HL-60/S4 treated with retinoic acid at 250 ng/mL for 4 days and 3 days (cell line): ENCODE measurements around the gene CPE.

Experiments used
- in situ Hi-C: fragments of 300-500 bp; cut with MboI; formaldehyde crosslinking; loops from 2 replicates; pipeline ENCODE4 v1.7.0; 2022; ENCODE audit warnings: low sequenced_read_pairs

CPE gene

DNA sequence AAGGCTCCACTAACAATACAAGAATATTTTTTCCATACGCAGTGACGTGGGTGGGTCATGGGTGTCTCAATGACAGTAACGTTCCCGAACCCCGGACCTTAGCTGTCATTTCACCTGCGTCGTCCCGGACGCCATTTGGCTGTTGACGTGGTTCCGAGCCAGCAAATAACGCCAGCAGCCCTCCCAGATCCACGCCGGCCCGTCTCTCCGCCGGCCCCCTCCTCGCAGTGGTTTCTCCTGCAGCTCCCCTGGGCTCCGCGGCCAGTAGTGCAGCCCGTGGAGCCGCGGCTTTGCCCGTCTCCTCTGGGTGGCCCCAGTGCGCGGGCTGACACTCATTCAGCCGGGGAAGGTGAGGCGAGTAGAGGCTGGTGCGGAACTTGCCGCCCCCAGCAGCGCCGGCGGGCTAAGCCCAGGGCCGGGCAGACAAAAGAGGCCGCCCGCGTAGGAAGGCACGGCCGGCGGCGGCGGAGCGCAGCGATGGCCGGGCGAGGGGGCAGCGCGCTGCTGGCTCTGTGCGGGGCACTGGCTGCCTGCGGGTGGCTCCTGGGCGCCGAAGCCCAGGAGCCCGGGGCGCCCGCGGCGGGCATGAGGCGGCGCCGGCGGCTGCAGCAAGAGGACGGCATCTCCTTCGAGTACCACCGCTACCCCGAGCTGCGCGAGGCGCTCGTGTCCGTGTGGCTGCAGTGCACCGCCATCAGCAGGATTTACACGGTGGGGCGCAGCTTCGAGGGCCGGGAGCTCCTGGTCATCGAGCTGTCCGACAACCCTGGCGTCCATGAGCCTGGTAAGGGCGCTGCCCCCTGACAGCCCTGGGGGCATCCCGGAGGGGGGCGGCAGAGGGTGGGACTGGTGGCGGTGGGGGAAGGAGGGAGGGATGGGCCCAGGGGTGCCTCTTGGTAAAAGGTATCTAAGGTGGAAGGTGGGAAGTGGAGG is at the start of gene CPE:
Gene CPE (plus strand): TSS at position 264 of the 933 bp plus-strand sequence. CDS start 214 bp downstream, at position 478.
- in situ Hi-C loops, result no loop called here

DNA sequence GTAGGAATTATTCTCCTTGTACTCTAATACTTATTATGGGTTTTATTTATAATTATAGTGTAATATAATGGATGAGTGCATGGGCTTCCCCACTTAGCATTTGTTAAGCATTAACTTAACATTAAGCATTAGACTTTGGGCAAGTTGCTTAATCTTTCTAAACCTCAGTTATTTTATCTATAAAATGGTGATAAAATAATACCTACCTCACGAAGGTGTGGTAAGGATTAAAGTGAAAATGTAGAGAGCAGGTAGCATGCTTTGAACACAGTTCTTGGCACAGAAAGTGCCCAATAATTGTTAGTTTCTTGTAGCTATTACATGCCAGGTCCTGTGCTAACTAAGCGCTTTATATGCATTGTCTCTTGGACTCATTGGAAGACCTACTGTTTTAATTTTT is 48.7 kb upstream of the CPE start:
- in situ Hi-C loops, result loop anchor here (25.0 kb wide), 1 partner anchor 193 kb away; no protein-coding TSS in a partner anchor

DNA sequence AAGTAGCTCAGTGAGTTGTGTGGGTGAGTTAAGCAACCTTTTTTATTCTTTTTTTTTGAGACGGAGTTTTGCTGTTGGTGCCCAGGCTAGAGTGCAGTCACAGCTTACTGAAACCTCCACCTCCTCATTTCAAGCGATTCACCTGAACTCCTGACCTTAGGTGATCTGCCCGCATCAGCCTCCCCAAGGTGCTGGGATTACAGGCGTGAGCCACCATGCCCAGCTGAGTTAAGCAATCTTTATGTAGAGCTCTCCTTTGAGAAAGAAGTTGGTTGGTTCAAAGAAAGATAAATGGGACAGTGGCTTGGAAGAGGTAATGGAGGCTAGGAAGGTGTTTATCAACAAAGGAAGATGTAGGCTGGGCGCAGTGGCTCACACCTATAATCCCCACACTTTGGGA is 48.1 kb upstream of the CPE start:
- in situ Hi-C loops, result loop anchor here (25.0 kb wide), 1 partner anchor 193 kb away; no protein-coding TSS in a partner anchor

DNA sequence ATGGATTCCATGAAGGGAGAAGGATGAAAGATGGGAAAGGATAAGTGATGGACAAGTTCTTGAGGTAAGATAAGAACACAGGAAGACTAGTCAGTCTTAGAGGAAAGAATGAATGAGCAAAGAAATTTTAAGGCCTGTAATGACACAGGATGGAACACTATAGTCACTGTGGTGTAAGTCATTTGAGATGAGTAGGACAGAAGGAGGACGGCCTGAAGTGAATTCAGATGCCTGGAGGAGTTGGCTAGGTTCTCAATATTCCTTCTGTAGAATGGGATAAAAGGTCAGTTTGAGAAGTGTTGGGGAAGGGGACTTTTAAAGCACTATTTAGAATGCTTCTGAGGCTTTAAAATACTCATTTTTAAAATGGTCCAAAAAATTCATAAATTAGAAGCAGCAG is 47.4 kb upstream of the CPE start:
- in situ Hi-C loops, result loop anchor here (25.0 kb wide), 1 partner anchor 194 kb away; no protein-coding TSS in a partner anchor

DNA sequence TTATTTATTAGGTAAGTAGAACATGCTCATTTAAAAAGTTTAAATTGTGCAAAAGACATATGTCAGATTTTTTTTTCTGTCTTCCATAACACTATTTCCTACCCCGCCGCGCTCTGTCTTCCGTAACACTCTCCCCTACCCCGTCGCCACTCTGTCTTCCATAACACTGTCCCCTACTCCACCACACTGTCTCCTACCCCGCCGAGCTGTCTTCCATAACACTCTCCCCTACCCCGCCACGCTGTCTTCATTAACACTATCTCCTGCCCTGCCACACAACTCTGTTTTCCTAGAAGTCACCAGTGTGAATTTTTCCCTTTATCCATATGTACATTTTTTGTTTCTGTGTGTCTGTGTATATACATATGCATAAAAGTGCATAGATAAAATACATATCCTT is 47.0 kb upstream of the CPE start:
- in situ Hi-C loops, result loop anchor here (25.0 kb wide), 1 partner anchor 195 kb away; no protein-coding TSS in a partner anchor

DNA sequence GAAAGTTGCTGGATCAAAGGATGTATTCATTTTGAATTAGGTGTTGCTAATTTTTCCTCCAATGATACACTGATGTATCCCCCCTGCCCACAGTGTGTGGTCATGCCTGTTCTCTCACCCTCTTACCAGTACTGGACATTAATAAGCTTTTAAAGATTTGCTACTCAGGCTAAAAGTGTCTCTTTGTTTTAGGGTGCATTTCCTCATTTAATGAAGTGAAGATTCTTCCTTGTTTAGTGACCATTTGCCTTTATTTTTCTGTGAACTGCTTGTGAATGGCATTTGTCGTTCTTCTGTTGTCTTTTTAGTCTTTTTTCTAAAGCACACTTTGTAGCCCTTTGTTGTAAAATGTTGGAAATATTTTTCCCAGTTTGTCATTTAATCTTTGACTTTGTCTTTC is 46.3 kb upstream of the CPE start:
- in situ Hi-C loops, result loop anchor here (25.0 kb wide), 1 partner anchor 195 kb away; no protein-coding TSS in a partner anchor

DNA sequence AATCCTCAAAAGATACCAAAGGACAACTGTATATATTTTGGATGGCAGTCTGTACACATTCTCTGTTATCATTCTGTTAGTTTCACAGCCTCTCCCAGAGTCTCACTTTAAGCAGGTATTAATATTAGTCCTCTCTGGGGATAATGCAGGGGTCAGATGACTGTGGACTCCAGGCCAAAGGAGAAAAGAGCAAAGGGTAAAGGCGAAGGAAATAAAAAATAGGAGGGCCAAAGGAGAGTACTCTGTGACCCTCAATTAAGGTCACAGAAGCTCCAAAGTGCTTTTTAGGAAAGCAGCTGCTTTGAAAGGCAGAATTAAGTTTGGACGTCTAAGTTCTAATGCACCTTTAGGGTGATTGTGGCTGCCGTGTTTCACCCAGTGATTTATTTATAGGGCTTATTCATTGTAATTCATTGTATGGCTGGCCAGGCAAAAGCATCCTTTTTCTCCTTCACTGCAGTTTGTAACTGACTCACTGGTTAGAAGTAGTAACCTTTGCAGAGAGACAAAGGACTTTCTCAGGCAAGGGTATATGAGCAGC is 43.6 kb upstream of the CPE start:
- in situ Hi-C loops, result loop anchor here (25.0 kb wide), 1 partner anchor 198 kb away; no protein-coding TSS in a partner anchor

DNA sequence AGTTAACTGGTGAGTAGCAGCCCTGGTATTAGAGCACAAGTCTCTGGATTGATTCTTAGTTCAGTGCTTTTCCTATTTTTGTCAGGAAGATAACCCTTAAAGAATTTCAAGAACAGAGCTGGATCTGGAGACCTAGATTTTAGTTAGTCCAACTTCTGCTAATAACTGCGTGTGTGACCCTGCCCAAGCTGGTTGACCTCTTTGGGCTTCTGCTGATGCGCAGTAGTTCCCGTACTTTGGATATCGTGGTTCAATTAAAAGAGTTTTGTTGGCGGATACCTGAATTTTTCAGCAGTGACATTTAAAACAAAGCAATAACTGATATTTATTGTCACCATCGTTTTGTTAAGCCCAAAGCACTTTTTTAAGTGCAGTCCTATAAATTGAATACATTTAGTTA is 42.1 kb upstream of the CPE start:
- in situ Hi-C loops, result loop anchor here (25.0 kb wide), 1 partner anchor 199 kb away; no protein-coding TSS in a partner anchor

DNA sequence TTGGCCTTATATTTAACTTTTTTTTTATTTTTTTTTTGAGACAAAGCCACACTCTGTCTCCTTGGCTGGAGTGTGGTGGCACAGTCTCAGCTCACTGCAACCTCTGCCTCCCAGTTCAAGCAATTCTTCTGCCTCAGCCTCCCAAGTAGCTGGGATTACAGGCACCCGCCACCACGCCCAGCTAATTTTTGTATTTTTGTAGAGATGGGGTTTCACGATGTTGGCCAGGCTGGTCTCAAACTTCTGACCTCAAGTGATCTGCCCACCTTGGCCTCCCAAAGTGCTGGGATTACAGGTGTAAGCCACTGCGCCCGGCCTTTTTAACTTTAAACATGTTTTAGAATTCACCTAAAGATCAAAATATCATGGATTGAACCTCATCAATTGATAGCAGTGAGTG is 36.5 kb upstream of the CPE start:
- in situ Hi-C loops, result loop anchor here (25.0 kb wide), 1 partner anchor 205 kb away; no protein-coding TSS in a partner anchor

DNA sequence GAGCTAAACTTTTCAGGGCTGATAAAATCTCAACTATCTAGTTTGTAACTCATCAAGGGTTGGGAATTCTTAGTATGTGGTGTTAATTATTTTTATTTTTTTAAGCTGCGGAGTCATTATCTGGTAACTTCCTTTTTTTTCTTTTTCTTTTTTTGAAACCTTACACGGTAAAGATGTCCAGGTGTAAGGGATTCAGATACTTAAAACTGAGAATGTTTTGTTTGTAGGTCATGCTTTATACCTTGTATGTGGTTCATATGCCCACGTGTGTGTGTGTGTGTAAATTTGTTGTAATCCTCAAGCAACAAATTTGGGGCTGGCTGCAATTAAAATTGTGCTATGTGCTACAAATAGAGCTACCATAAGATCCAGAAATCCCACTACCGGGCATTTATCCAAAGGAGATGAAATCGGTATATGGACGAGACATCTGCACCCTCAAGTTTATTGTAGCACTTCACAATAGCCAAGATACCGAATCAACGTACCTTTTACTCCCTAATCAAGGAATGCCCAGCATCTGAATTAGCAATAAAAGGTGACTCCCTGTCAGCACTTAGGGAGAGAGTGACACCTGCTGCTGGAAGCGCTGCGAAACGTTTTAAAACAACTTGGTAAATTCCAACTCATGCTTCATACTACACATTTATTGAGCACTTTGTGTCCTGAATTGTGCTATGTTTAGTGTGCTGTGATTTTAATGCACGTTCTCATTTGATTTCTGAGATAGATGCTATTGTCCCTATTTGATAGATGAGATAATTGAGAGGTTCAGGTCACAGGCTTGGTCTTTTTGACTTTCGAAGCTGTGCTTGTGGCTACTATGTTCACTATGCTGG is 35.2 kb upstream of the CPE start:
- in situ Hi-C loops, result loop anchor here (25.0 kb wide), 1 partner anchor 206 kb away; no protein-coding TSS in a partner anchor

DNA sequence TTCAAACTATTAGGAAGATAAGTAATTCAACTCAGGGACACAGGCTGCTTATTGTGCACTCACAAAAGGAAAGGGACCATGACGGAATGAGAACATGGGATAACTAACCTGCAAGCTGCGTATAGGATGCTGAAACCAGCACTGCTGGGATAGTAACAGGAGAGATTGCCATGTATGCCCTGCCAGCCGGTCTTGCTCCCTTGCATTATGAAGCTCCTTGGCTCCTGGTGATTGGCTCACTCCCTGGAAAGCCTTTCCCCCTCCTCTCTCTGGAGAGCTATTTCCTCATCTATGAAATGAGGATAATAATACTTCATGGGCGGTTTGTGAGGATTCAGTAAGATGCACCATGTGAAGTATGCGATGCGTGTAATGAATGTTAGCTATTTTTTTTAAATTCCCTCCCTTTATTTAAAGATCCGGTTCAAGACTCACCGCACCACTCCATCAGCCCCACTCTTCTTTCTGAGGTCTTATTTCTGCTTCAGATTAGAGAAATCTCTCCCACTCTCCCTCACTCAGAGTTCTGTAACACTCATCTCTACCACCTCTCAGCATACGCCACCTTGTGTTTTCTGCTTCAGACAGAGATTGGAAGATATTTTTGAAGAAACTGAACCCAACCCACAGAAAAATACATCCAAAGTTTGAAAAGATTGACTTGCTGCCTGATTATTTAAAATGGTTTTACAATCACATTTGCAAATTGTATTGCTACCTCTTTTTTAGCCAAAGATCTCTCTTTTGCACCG is 33.0 kb upstream of the CPE start:
- in situ Hi-C loops, result loop anchor here (25.0 kb wide), 1 partner anchor 209 kb away; no protein-coding TSS in a partner anchor

DNA sequence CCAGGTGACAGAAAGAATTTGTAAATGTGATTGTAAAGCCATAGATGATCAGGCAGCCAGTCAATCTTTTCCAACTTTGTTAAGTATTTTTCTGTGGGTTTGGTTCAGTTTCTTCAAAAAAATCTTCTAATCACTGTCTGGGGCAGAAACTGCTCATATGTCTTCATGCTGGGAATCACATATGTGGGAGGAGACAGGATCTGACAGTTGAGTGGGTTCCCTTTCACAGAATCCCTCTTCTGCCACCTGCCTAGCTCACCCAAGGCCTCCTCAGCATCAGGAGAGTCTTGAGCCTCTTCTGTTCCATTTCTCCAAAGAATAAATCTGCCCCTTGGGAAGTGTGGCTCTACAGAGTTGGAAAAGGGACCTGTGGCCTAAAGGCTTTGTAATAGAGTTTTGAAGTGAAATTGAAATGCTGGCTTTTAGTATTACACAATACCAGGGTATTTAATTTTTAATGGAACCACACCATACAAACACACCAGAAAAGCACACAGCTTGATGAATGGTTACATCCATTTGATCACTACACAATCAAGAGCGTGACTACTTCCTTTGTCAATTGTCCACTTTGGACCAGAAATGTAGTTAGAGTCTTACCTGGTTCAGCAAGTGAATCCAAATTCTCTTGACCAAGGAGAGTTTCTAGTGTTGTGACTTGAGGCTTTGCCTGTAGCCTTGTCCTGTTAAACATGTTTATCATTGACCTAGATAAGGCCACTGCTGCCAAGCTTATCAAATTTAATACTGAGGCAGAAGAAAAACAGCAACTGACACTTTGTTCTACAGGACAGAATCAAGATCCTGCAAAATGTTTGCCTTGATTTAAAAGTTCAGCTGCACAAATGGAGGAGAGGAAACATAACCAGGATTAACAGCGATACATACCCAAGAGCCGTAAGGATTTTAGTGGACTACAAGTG is 30.9 kb upstream of the CPE start:
- in situ Hi-C loops, result loop anchor here (25.0 kb wide), 1 partner anchor 211 kb away; no protein-coding TSS in a partner anchor

DNA sequence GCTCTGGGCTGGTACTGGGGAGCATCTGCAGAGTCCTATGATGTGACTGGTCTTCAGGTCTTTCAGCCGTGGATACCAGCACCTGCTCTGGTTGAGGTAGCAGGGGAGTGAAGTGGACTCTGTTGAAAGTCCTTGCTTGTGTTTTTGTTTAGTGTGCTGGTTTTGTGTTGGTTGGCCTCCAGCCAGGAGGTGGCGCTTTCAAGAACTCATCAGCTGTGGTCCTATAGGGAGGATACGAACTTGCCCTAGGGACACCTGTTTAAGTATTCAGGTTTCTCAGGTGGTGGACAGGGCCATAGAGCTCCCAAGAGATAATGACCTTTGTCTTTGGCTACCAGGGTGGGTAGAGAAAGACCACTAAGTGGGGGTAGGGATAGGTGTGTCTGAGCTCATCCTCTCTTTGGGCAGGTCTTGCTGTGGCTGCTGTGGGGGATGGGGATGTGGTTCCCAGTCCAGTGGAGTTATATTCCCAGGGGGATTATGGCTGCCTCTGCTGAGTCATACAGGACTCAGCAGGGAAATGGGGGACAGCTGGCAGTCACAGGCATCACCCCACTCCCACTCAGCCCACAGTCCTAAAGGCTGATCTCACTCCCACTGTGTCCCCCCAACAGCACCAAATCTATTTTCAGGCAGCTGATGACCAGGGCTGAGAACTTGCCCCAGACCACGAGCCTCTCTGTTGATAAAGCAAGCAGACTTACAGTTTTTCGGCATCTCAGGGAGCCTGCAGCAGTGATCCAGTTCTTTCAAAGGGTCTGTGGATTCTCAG is 27.3 kb upstream of the CPE start:
- in situ Hi-C loops, result no loop called here

DNA sequence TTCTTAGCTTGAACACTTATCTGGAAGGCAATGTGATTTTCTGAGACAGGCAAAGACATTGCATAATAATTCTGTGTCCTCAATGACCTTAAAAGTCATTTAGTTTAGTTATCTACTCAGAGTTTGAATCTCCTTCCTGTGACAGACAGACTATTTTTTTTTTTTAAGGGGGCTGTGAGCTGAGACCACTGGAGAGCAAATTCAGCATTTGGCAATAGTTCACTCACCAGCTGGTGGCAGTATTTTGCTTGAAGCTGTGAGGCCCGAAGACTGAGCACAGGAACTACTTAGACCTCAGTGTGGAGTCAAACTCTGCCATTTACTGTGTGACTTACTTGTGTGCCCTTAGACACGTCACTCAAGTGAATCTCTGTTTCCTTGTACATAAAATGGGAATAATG is 22.9 kb upstream of the CPE start:
- in situ Hi-C loops, result no loop called here

DNA sequence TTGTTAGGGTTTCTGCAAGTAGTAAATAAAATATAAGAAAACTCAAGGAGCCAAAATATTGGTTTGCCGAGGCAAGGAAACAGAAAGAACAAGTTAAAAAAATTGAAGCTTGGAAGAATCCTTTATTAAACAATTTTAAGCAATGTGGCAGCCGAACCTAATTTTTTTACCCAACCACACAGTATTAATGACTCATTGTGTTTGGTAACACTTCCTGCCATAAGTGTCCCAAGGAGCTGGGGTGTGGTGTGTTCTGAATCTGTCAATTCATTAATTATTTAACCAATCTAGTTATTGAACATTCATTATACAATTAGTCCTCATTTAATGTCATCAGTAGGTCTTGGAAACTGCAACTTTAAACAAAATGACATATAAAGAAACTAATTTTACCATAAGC is 19.3 kb upstream of the CPE start:
- in situ Hi-C loops, result no loop called here

DNA sequence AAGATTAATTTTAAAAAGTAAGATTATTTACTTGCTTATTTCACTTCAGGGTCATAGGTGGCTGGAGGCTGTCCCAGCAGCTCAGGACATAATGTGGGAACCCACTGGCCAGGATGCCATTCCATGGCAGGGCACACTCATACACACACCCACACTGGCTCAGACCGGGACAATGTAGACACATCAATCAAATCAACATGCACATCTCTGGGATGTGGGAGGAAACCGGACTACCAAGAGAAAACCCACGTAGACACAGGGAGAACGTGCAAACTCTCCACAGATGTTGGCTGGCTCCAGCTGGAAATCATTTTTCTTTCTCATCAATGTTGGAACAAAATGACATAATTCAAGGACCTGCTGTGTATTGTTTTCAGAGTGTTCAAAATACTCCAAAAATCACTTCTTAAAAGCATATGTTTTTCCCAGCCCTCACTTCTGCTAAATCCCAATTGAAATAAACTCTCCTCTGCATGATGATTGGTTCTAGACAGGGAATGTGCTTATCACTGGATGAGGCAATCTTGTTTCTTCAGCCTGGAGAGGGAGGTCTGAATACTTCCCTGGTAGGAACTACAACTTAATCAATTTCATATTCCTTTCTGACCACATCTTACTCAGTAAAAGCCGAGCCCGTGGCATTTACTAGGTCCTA is 18.6 kb upstream of the CPE start:
- in situ Hi-C loops, result no loop called here

DNA sequence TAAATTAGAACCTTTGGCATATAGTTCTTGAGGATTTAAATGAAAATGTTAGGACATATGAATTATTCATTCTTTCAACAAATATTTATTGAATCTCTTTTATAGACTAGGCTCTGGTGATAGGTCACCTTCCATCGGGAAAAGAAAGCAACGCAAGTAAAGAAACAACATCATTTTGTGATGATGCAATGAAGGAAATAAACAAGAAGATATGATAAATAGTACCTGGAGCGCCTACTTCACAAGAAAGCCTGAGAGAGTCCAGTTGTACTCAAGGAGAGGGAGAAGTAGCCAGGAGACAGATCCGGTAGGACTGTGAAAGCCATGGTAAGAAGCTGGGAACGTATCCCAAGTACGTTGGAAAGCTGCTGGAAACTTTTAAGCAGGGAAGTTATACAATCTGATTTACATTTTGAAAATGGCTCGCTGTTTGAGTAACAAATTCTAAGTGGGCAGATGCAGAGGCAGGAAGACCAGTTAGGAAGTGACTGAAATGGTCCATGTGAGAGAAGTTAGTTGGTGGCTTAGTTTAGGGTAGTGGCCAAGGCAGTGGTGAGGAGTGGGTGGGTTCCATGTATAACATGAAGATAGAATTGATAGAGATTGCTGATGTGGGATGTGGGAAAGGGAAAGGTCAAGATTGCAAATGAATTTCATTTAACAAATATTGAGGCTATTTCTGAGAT is 17.7 kb upstream of the CPE start:
- in situ Hi-C loops, result no loop called here
